H9 (cell line): ENCODE measurements around the gene S100A4. TPM values are rescaled to one million over a fixed set of nuclear protein-coding genes. Genes with fewer than 3 reads are reported as not detected.

Experiments used
- DNase-seq: peaks from one replicate; pipeline ENCODE4 v3.0.0-alpha.2; 2017
- H2AFZ ChIP-seq: one replicate; pipeline ENCODE4 v1.6.1; 2013; ENCODE audit warnings: mild to moderate bottlenecking, low read length, control low read depth, moderate library complexity
- H2AK5ac ChIP-seq: 2 replicates; pipeline ENCODE4 v1.6.1; 2013; ENCODE audit warnings: low read length, control low read depth, mixed read lengths; ENCODE audit not compliant: insufficient read length
- H2BK120ac ChIP-seq: one replicate; pipeline ENCODE4 v1.6.1; 2013; ENCODE audit warnings: low read depth, mild to moderate bottlenecking, low read length, control low read depth, inconsistent platforms; ENCODE audit not compliant: poor library complexity, severe bottlenecking
- H2BK12ac ChIP-seq: 2 replicates; pipeline ENCODE4 v1.6.1; 2013; ENCODE audit warnings: low read length, control low read depth, mixed read lengths, low read depth; ENCODE audit not compliant: insufficient read length
- H2BK15ac ChIP-seq: 2 replicates; pipeline ENCODE4 v1.6.1; 2013; ENCODE audit warnings: low read depth, low read length, control low read depth
- H2BK20ac ChIP-seq: one replicate; pipeline ENCODE4 v1.6.1; 2013; ENCODE audit warnings: low read depth, mild to moderate bottlenecking, low read length, control low read depth, inconsistent platforms; ENCODE audit not compliant: poor library complexity, severe bottlenecking
- H2BK5ac ChIP-seq: 2 replicates; pipeline ENCODE4 v1.6.1; 2013; ENCODE audit warnings: low read length, control low read depth, mixed read lengths; ENCODE audit not compliant: insufficient read length
- H3K14ac ChIP-seq: 2 replicates; pipeline ENCODE4 v1.6.1; 2013; ENCODE audit warnings: low read length, control low read depth; ENCODE audit not compliant: insufficient read depth
- H3K18ac ChIP-seq: 2 replicates; pipeline ENCODE4 v1.6.1; 2013; ENCODE audit warnings: low read depth, mild to moderate bottlenecking, mixed read lengths, low read length, control low read depth; ENCODE audit not compliant: insufficient read length
- H3K23ac ChIP-seq: 2 replicates; pipeline ENCODE4 v1.6.1; 2013; ENCODE audit warnings: low read length, control low read depth, mixed read lengths, low read depth; ENCODE audit not compliant: insufficient read length
- H3K23me2 ChIP-seq: 2 replicates; pipeline ENCODE4 v1.6.1; 2013; ENCODE audit warnings: low read depth, mild to moderate bottlenecking, mixed read lengths, low read length, control low read depth; ENCODE audit not compliant: insufficient read length, poor library complexity, severe bottlenecking
- H3K27ac ChIP-seq: 2 replicates; pipeline ENCODE4 v1.5.1; 2013; ENCODE audit warnings: low read length, control low read depth, mixed read lengths, low read depth; ENCODE audit not compliant: insufficient read length
- H3K27me3 ChIP-seq: 2 replicates; pipeline ENCODE4 v1.6.1; 2013; ENCODE audit warnings: low read length, control low read depth, inconsistent platforms; ENCODE audit not compliant: insufficient read depth
- H3K4ac ChIP-seq: 2 replicates; pipeline ENCODE4 v1.6.1; 2013; ENCODE audit warnings: low read depth, mild to moderate bottlenecking, control low read depth, inconsistent platforms, low read length, moderate library complexity
- H3K4me1 ChIP-seq: 2 replicates; pipeline ENCODE4 v1.6.1; 2013; ENCODE audit warnings: low read length, control low read depth, inconsistent platforms; ENCODE audit not compliant: insufficient read depth
- H3K4me2 ChIP-seq: 2 replicates; pipeline ENCODE4 v1.6.1; 2013; ENCODE audit warnings: low read length, control low read depth, mixed read lengths; ENCODE audit not compliant: insufficient read length, insufficient read depth
- H3K56ac ChIP-seq: 2 replicates; pipeline ENCODE4 v1.6.1; 2013; ENCODE audit warnings: low read depth, mild to moderate bottlenecking, mixed read lengths, low read length, control low read depth; ENCODE audit not compliant: insufficient read length
- H3K79me1 ChIP-seq: 2 replicates; pipeline ENCODE4 v1.6.1; 2013; ENCODE audit warnings: low read depth, mild to moderate bottlenecking, moderate library complexity, low read length, control low read depth, inconsistent platforms; ENCODE audit not compliant: insufficient read depth, poor library complexity, severe bottlenecking
- H3K79me2 ChIP-seq: 2 replicates; pipeline ENCODE4 v1.6.1; 2013; ENCODE audit warnings: low read length, control low read depth, inconsistent platforms; ENCODE audit not compliant: insufficient read depth
- H3K9ac ChIP-seq: 2 replicates; pipeline ENCODE4 v1.6.1; 2013; ENCODE audit warnings: low read length, control low read depth, mixed read lengths; ENCODE audit not compliant: insufficient read length; ENCODE audit errors: extremely low read depth
- H3K9me3 ChIP-seq: one replicate; pipeline ENCODE4 v1.6.1; 2013; ENCODE audit warnings: low read depth, low read length, inconsistent platforms; ENCODE audit not compliant: control insufficient read depth
- H3T11ph ChIP-seq: one replicate; pipeline ENCODE4 v1.6.1; 2013; ENCODE audit warnings: mild to moderate bottlenecking, low read length, control low read depth, inconsistent platforms
- H4K20me1 ChIP-seq: one replicate; pipeline ENCODE4 v1.6.1; 2013; ENCODE audit not compliant: control insufficient read depth, insufficient read length, insufficient read depth
- H4K5ac ChIP-seq: 2 replicates; pipeline ENCODE4 v1.6.1; 2013; ENCODE audit warnings: low read depth, mild to moderate bottlenecking, mixed read lengths, low read length, control low read depth; ENCODE audit not compliant: insufficient read length
- H4K8ac ChIP-seq: replicated peaks from 2 replicates; pipeline ENCODE4 v1.6.1; 2013; ENCODE audit warnings: low read length, control low read depth, mixed read lengths, low read depth; ENCODE audit not compliant: insufficient read length
- H4K91ac ChIP-seq: 2 replicates; pipeline ENCODE4 v1.6.1; 2013; ENCODE audit warnings: low read depth, mild to moderate bottlenecking, moderate library complexity, mixed read lengths, low read length, control low read depth; ENCODE audit not compliant: insufficient read length
- H3K27ac Mint-ChIP-seq, 3 experiments: 2 replicates in 2 of 3; 3 replicates in 1 of 3; pipeline ENCODE4 v1.8.0; 2020 to 2021; ENCODE audit warnings: mixed read lengths in 3 of 3, mild to moderate bottlenecking in 1 of 3, moderate library complexity in 1 of 3
- H3K27me3 Mint-ChIP-seq: 2 replicates; pipeline ENCODE4 v1.8.0; 2021; ENCODE audit warnings: low read depth, mild to moderate bottlenecking, moderate library complexity, mixed read lengths
- H3K36me3 Mint-ChIP-seq, 3 experiments: 2 replicates in 2 of 3; 3 replicates in 1 of 3; pipeline ENCODE4 v1.8.0; 2020 to 2021; ENCODE audit warnings: low read depth in 3 of 3, mixed read lengths in 3 of 3; ENCODE audit not compliant: insufficient read depth in 1 of 3
- H3K4me1 Mint-ChIP-seq, 2 experiments: 2 replicates each; pipeline ENCODE4 v1.8.0; 2020; ENCODE audit warnings: mixed read lengths in 2 of 2
- H3K4me3 Mint-ChIP-seq, 2 experiments: 2 replicates in 1 of 2; 3 replicates in 1 of 2; pipeline ENCODE4 v1.8.0; 2020 to 2021; ENCODE audit warnings: mild to moderate bottlenecking in 2 of 2, mixed read lengths in 2 of 2, moderate library complexity in 1 of 2
- H3K9me3 Mint-ChIP-seq, 2 experiments: 2 replicates in 1 of 2; 3 replicates in 1 of 2; pipeline ENCODE4 v1.8.0; 2020; ENCODE audit warnings: mild to moderate bottlenecking in 2 of 2, mixed read lengths in 2 of 2, moderate library complexity in 1 of 2
- CTCF ChIP-seq: fragments of 200-600 bp; sonication (generic); conservative IDR thresholded peaks from 3 replicates; pipeline ENCODE4 v1.8.0; 2021; ENCODE audit warnings: antibody characterized with exemption, mild to moderate bottlenecking
- WGBS: extraction: QIAGEN DNeasy Blood & Tissue Kit; methylation state at CpG from one replicate; pipeline ENCODE4 v1.1.7; 2013; ENCODE audit warnings: missing lambda C conversion rate, low lambda C conversion rate, mixed read lengths; ENCODE audit not compliant: insufficient read length; ENCODE audit errors: extremely low coverage; 5-methylcytosine and 5-hydroxymethylcytosine counted together
- total RNA-seq: library from RNA; stranded (reverse); gene quantifications from 2 replicates; pipeline ENCODE4 v1.2.1, GENCODE V29; 2021

S100A4 gene
- total RNA-seq, 1 experiment from 2014 or later: 9.0 TPM

- no peaks in the 10 kb centered on the region for H3K79me2 ChIP-seq
- H2BK5ac ChIP-seq: no peak overlapping the region
- DNase-seq: no peak
- peaks cover 2% of the 10 kb centered on the region; the same call in 1 of the 2 replicates for H3K4me1 ChIP-seq
- no peak overlapping the region for H3K56ac ChIP-seq
- no peaks in the 10 kb centered on the region for H3K23me2 ChIP-seq
- no peak overlapping the region for H4K8ac ChIP-seq
- H2AK5ac ChIP-seq: no peak overlapping the region
- H4K91ac ChIP-seq: no peak overlapping the region
- no peak overlapping the region for H3K23ac ChIP-seq
- no peak overlapping the region for H2BK12ac ChIP-seq
- Mint-ChIP-seq H3K27ac (no peak overlapping the region), H3K4me3 (no peak overlapping the region; a peak in 1 of 5 replicates), H3K36me3 (peaks cover 0 to 6% (median 0%) of the 10 kb centered on the region in 3 experiments; a peak in 2 of 7 replicates), H3K9me3 (peaks cover 12 to 15% of the 10 kb centered on the region in 2 experiments; a peak in 4 of 5 replicates), H3K27me3 (peaks cover 15% of the 10 kb centered on the region), H3K4me1 (peaks cover 20 to 24% of the 10 kb centered on the region in 2 experiments)
- H3K79me1 ChIP-seq: no peaks in the 10 kb centered on the region
- no peak overlapping the region for H3K4ac ChIP-seq
- no peaks in the 10 kb centered on the region for H3K27me3 ChIP-seq
- H2BK20ac ChIP-seq: no peak overlapping the region
- no peak overlapping the region for H3T11ph ChIP-seq
- no peak overlapping the region for H4K5ac ChIP-seq
- WGBS: no CpG with 5 or more reads among the region's 7 CpGs
- H3K27ac ChIP-seq: no peak overlapping the region
- H3K4me2 ChIP-seq: no peak overlapping the region
- H3K14ac ChIP-seq: no peak overlapping the region
- no peak for TF ChIP-seq CTCF
- no peak overlapping the region for H2BK120ac ChIP-seq
- no peak overlapping the region for H2AFZ ChIP-seq
- no peak overlapping the region for H2BK15ac ChIP-seq
- H3K18ac ChIP-seq: no peak overlapping the region
- H3K9ac ChIP-seq: no peak overlapping the region
- peaks cover 3% of the 10 kb centered on the region for H4K20me1 ChIP-seq
- H3K9me3 ChIP-seq: no peaks in the 10 kb centered on the region
These were observed 26.1 kb upstream of the S100A4 start for GRCh38 chr1:153571706-153572105.
